BE2C (cell line): ENCODE measurements around the gene IL7R.

Source experiments
- DNase-seq: peaks from one replicate; pipeline ENCODE4 v3.0.0-alpha.2; 2020
- H3K27me3 ChIP-seq: fragments of 250-450 bp; sonication (Bioruptor Pico); 2 replicates; pipeline ENCODE4 v1.5.1; 2020; ENCODE audit warnings: mild to moderate bottlenecking
- H3K36me3 ChIP-seq: fragments of 250-450 bp; sonication (Bioruptor Pico); 2 replicates; pipeline ENCODE4 v1.5.1; 2020; ENCODE audit warnings: mild to moderate bottlenecking
- H3K4me1 ChIP-seq: fragments of 250-450 bp; sonication (Bioruptor Pico); 2 replicates; pipeline ENCODE4 v1.5.1; 2020
- H3K4me3 ChIP-seq: 2 replicates; pipeline ENCODE4 v1.5.1; 2011; ENCODE audit warnings: low read depth, low read length
- H3K9me3 ChIP-seq: fragments of 250-450 bp; sonication (Bioruptor Pico); 2 replicates; pipeline ENCODE4 v1.5.1; 2020
- CTCF ChIP-seq: IDR thresholded peaks from 2 replicates; pipeline ENCODE4 v1.5.1; 2012; ENCODE audit warnings: mild to moderate bottlenecking, low read depth, low read length

IL7R gene

GRCh38 chr5:35860686-35861085 is 4.0 kb downstream of the IL7R start:
- Histone ChIP-seq H3K27me3 (no peaks in the 10 kb centered on the region), H3K4me1 (no peaks in the 10 kb centered on the region), H3K4me3 (no peak overlapping the region), H3K9me3 (no peaks in the 10 kb centered on the region), H3K36me3 (no peaks in the 10 kb centered on the region)
- no peak for DNase-seq
- TF ChIP-seq CTCF = no peak

GRCh38 chr5:35861718-35862117 is 5.0 kb downstream of the IL7R start:
- no peak for TF ChIP-seq CTCF
- Histone ChIP-seq H3K36me3 (no peaks in the 10 kb centered on the region), H3K4me1 (no peaks in the 10 kb centered on the region), H3K27me3 (no peaks in the 10 kb centered on the region), H3K9me3 (no peaks in the 10 kb centered on the region), H3K4me3 (no peak overlapping the region)
- DNase-seq = no peak

- no peaks in the 10 kb centered on the region for H3K4me1 ChIP-seq
- no peaks in the 10 kb centered on the region for H3K36me3 ChIP-seq
- H3K9me3 ChIP-seq = no peaks in the 10 kb centered on the region
- no peak for DNase-seq
- H3K4me3 ChIP-seq = no peak overlapping the region
- H3K27me3 ChIP-seq = no peaks in the 10 kb centered on the region
- TF ChIP-seq CTCF = no peak
Measured at GRCh38 chr5:35862126-35862525, 5.4 kb downstream of the IL7R start.

- Histone ChIP-seq H3K4me3 (no peak overlapping the region), H3K36me3 (no peaks in the 10 kb centered on the region), H3K27me3 (no peaks in the 10 kb centered on the region), H3K9me3 (no peaks in the 10 kb centered on the region), H3K4me1 (no peaks in the 10 kb centered on the region)
- TF ChIP-seq CTCF = no peak
- DNase-seq = no peak
Measured at GRCh38 chr5:35863159-35863558, 6.5 kb downstream of the IL7R start.

- no peaks in the 10 kb centered on the region for H3K36me3 ChIP-seq
- H3K27me3 ChIP-seq = no peaks in the 10 kb centered on the region
- DNase-seq = no peak
- H3K9me3 ChIP-seq = no peaks in the 10 kb centered on the region
- no peaks in the 10 kb centered on the region for H3K4me1 ChIP-seq
- TF ChIP-seq CTCF = no peak
- no peak overlapping the region for H3K4me3 ChIP-seq
Measured at GRCh38 chr5:35867998-35868397, 11.3 kb downstream of the IL7R start.

- DNase-seq = no peak
- H3K4me1 ChIP-seq = no peaks in the 10 kb centered on the region
- H3K9me3 ChIP-seq = no peaks in the 10 kb centered on the region
- TF ChIP-seq CTCF = no peak
- H3K4me3 ChIP-seq = no peak overlapping the region
- no peaks in the 10 kb centered on the region for H3K36me3 ChIP-seq
- no peaks in the 10 kb centered on the region for H3K27me3 ChIP-seq
Measured at GRCh38 chr5:35869685-35870277, 13.1 kb downstream of the IL7R start.
